Spinal cord (tissue), 10 donors: ENCODE measurements around the gene TPO. TPM values are rescaled to one million over a fixed set of nuclear protein-coding genes. Genes with fewer than 3 reads are reported as not detected.

Source experiments
- DNase-seq, 6 donors: peaks; one replicate each; pipeline versions ENCODE4 v3.0.0 to v3.0.0-alpha.2; 2013 to 2015; ENCODE audit warnings: low spot score in 6 of 6, low read depth in 4 of 6
- H3K27ac ChIP-seq: one replicate; pipeline ENCODE4 v1.5.1; 2013; ENCODE audit warnings: low read depth, low read length, control low read depth
- H3K27me3 ChIP-seq: one replicate; pipeline ENCODE4 v1.6.1; 2013; ENCODE audit warnings: low read length; ENCODE audit not compliant: control insufficient read depth, insufficient read depth
- H3K36me3 ChIP-seq: one replicate; pipeline ENCODE4 v1.6.1; 2013; ENCODE audit warnings: low read length; ENCODE audit not compliant: control insufficient read depth, insufficient read depth
- H3K4me1 ChIP-seq: one replicate; pipeline ENCODE4 v1.6.1; 2013; ENCODE audit warnings: low read length; ENCODE audit not compliant: control insufficient read depth, insufficient read depth
- H3K4me3 ChIP-seq: one replicate; pipeline ENCODE4 v1.5.1; 2013; ENCODE audit warnings: low read depth, low read length, control low read depth
- H3K9me3 ChIP-seq: one replicate; pipeline ENCODE4 v1.6.1; 2013; ENCODE audit warnings: low read length; ENCODE audit not compliant: control insufficient read depth, insufficient read depth
- WGBS: methylation state at CpG from one replicate; pipeline ENCODE4 v1.1.5; 2013; ENCODE audit warnings: missing lambda C conversion rate; ENCODE audit not compliant: insufficient coverage; 5-methylcytosine and 5-hydroxymethylcytosine counted together
- polyA plus RNA-seq, 2 donors: library from polyadenylated mRNA; unstranded; fragments of 120-200 nt; gene quantifications; one replicate each; pipeline ENCODE4 v1.2.1, GENCODE V29; 2013; ENCODE audit not compliant: insufficient read length in 2 of 2
- total RNA-seq, 2 donors: library from RNA; depleted of rRNA in 1 of 2; stranded (reverse); fragments of 120-200 nt in 1 of 2; fragments of >200 nt in 1 of 2; gene quantifications; one replicate each; pipeline versions ENCODE4 v1.2.3 to v1.2.4, GENCODE V29; 2013 to 2014
- donor health status: healthy.

TPO gene
- total and polyA plus RNA-seq, 4 donors = 0.06 to 0.80 (median 0.29) TPM

GRCh38 chr2:1420746-1421480 lies 7.7 kb downstream of the TPO start:
- DNase-seq = no peak
- H3K36me3 ChIP-seq = no peaks in the 10 kb centered on the region
- 77% methylated on average over 18 of the region's 23 CpGs for WGBS

DNA sequence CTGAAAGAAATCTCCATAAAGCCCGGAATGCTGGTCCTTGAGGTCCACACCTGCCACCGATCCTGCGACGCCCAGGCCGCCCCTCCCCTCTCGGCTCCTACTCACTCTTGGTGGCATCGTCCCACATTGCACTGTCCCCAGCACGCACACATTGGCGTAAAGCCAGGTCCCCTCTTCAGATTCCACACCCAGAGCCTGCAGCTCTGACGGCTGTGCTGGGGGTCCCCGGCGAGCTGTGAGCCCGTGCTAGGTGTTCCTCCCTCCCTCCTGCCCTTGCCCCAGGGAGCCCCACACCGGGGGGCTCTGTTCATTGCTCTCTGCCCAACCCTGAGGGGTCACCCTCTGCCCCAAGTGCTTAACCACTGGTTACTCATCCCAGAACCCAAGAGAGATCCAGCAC lies 8.5 kb downstream of the TPO start:
- 82% methylated on average over 14 of the region's 14 CpGs for WGBS
- H3K9me3 ChIP-seq = no peaks in the 10 kb centered on the region
- no peak overlapping the region for H3K4me3 ChIP-seq
- no peak for DNase-seq
- H3K36me3 ChIP-seq = no peaks in the 10 kb centered on the region
- H3K27ac ChIP-seq = no peak overlapping the region
- H3K27me3 ChIP-seq = no peaks in the 10 kb centered on the region
- H3K4me1 ChIP-seq = peaks cover 18% of the 10 kb centered on the region

More at GRCh38 chr2:1420746-1421480, 7.7 kb downstream of the TPO start:
- Histone ChIP-seq H3K9me3 (no peaks in the 10 kb centered on the region), H3K4me1 (peaks cover 18% of the 10 kb centered on the region), H3K27me3 (no peaks in the 10 kb centered on the region), H3K4me3 (no peak overlapping the region), H3K27ac (no peak overlapping the region)

GRCh38 chr2:1422131-1422530 lies 8.9 kb downstream of the TPO start:
- H3K4me1 ChIP-seq = peaks cover 18% of the 10 kb centered on the region
- H3K36me3 ChIP-seq = no peaks in the 10 kb centered on the region
- H3K27me3 ChIP-seq = no peaks in the 10 kb centered on the region
- H3K9me3 ChIP-seq = no peaks in the 10 kb centered on the region
- H3K4me3 ChIP-seq = no peak overlapping the region
- no peak overlapping the region for H3K27ac ChIP-seq
- 90% methylated on average over 21 of the region's 22 CpGs for WGBS
- no peak for DNase-seq

DNA sequence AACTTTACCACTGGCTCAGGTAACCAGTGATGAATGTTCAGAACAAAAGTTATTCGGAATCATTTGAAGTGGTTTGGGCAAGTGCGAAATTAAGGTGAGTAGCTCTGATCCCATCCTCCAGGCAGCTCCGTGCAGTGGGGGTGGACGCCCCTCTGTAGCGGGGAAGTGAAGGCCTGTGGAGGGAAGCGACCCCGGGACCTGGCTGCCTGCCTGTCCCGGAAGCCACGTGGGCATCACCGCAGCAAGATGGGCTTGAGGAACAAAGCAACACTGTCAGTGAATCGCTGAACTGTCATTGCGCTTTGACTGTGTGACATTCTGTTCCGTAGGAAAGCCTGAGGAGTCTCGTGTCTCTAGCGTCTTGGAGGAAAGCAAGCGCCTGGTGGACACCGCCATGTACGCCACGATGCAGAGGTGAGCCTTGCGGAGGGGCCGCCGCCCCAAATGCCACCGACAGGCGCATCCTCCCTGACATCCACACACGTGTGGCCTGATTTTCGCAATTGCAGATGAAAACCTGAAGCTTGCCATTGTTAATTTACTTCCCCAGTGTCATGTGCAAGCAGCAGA lies 9.5 kb downstream of the TPO start:
- WGBS = 95% methylated on average over 26 of the region's 26 CpGs
- Histone ChIP-seq H3K9me3 (no peaks in the 10 kb centered on the region), H3K36me3 (no peaks in the 10 kb centered on the region), H3K4me1 (peaks cover 18% of the 10 kb centered on the region), H3K27ac (no peak overlapping the region), H3K4me3 (no peak overlapping the region), H3K27me3 (no peaks in the 10 kb centered on the region)
- no peak for DNase-seq

DNA sequence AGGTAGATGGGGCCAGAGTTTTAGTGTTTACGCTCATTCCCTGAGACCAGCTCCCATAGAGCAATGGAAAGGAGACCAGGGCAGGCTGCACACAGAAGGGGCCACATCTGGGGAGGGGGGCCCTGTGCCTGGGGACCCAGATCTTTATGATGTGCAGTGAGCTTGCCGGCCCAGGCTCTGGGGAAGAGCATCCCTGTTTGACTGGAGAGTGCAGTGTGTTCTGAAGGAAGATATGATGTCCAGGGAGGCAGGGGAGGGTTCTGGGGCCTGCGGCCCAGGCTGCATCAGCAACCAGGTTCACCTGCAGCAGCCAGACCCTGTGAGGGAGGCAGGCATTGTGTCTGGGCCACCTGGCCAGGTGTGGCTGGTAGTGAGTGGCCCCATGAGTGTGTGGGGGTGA lies 13.8 kb downstream of the TPO start:
- WGBS = 94% methylated on average over 3 of the region's 3 CpGs
- H3K4me3 ChIP-seq = no peak overlapping the region
- no peak for DNase-seq
- H3K27me3 ChIP-seq = no peaks in the 10 kb centered on the region
- H3K27ac ChIP-seq = no peak overlapping the region
- no peaks in the 10 kb centered on the region for H3K36me3 ChIP-seq
- H3K4me1 ChIP-seq = no peaks in the 10 kb centered on the region
- no peaks in the 10 kb centered on the region for H3K9me3 ChIP-seq

DNA sequence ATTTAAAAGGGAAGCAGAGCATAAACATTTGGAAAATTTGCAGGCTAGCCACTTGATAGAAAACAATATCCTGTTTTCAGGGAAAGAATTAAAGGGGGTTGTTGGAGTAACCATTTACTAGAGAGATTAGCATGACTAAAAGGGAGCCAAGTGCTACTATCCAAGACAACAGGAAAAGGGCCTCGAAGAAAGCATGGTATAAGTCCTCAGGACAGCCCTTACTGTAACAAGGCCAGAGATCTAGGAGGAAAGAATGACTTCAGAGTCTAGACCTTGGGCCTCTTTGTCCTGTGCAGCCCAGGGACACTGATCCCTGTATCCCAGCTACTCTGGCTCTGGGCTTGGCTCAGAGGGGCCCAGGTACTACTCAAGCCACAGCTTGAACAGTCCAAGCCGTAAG lies 16.6 kb downstream of the TPO start:
- DNase-seq = no peak
- no peaks in the 10 kb centered on the region for H3K27me3 ChIP-seq
- WGBS = 94% methylated on average over 2 of the region's 2 CpGs

GRCh38 chr2:1430491-1430890 lies 17.2 kb downstream of the TPO start:
- H3K9me3 ChIP-seq = no peaks in the 10 kb centered on the region
- no peaks in the 10 kb centered on the region for H3K27me3 ChIP-seq
- H3K36me3 ChIP-seq = no peaks in the 10 kb centered on the region
- no peak overlapping the region for H3K27ac ChIP-seq
- no CpG with 5 or more reads among the region's 2 CpGs for WGBS
- H3K4me1 ChIP-seq = no peaks in the 10 kb centered on the region
- DNase-seq = no peak
- H3K4me3 ChIP-seq = no peak overlapping the region

More for the DNA sequence above, 16.6 kb downstream of the TPO start:
- Histone ChIP-seq H3K4me3 (no peak overlapping the region), H3K4me1 (no peaks in the 10 kb centered on the region), H3K27ac (no peak overlapping the region), H3K9me3 (no peaks in the 10 kb centered on the region), H3K36me3 (no peaks in the 10 kb centered on the region)

GRCh38 chr2:1431886-1432400 lies 18.7 kb downstream of the TPO start:
- H3K36me3 ChIP-seq = no peaks in the 10 kb centered on the region
- 90% methylated on average over 6 of the region's 6 CpGs for WGBS
- no peaks in the 10 kb centered on the region for H3K4me1 ChIP-seq
- H3K27me3 ChIP-seq = no peaks in the 10 kb centered on the region
- no peak overlapping the region for H3K4me3 ChIP-seq
- no peak overlapping the region for H3K27ac ChIP-seq
- H3K9me3 ChIP-seq = no peaks in the 10 kb centered on the region
- no peak for DNase-seq

GRCh38 chr2:1432726-1433125 lies 19.5 kb downstream of the TPO start:
- H3K27me3 ChIP-seq = no peaks in the 10 kb centered on the region
- no peak overlapping the region for H3K4me3 ChIP-seq
- 92% methylated on average over 2 of the region's 2 CpGs for WGBS
- no peak for DNase-seq
- no peaks in the 10 kb centered on the region for H3K9me3 ChIP-seq
- H3K4me1 ChIP-seq = no peaks in the 10 kb centered on the region
- H3K27ac ChIP-seq = no peak overlapping the region
- no peaks in the 10 kb centered on the region for H3K36me3 ChIP-seq

DNA sequence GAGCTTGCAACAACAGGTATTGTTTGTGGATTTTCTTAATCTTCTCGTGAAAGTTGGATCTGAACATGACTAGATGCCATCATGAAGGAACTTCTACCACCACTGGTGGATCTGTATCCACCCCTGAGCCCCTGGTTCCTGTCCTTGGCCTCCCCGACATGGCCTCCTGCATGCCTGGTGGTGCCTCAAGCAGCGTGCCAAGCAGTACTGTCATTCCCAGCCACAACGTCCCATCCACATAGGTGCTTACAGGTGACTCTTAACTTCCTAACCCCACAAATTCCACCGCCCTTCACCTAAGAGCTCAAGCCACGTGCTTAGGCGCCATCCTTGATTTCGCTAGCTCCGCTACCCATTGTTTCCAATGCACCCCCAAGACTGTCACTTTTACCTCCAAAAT lies 23.1 kb downstream of the TPO start:
- Histone ChIP-seq H3K36me3 (no peaks in the 10 kb centered on the region), H3K4me3 (no peak overlapping the region), H3K27ac (no peak overlapping the region), H3K27me3 (no peaks in the 10 kb centered on the region), H3K4me1 (no peaks in the 10 kb centered on the region), H3K9me3 (no peaks in the 10 kb centered on the region)
- 97% methylated on average over 9 of the region's 9 CpGs for WGBS
- no peak for DNase-seq
